ENCODE results near the gene CBX8. TPM values are rescaled to one million over a fixed set of nuclear protein-coding genes. Genes with fewer than 3 reads are reported as not detected.

Gene CBX8
- total and polyA plus RNA-seq, 10 donors = 2.1 to 5.6 (median 3.4) TPM

DNA sequence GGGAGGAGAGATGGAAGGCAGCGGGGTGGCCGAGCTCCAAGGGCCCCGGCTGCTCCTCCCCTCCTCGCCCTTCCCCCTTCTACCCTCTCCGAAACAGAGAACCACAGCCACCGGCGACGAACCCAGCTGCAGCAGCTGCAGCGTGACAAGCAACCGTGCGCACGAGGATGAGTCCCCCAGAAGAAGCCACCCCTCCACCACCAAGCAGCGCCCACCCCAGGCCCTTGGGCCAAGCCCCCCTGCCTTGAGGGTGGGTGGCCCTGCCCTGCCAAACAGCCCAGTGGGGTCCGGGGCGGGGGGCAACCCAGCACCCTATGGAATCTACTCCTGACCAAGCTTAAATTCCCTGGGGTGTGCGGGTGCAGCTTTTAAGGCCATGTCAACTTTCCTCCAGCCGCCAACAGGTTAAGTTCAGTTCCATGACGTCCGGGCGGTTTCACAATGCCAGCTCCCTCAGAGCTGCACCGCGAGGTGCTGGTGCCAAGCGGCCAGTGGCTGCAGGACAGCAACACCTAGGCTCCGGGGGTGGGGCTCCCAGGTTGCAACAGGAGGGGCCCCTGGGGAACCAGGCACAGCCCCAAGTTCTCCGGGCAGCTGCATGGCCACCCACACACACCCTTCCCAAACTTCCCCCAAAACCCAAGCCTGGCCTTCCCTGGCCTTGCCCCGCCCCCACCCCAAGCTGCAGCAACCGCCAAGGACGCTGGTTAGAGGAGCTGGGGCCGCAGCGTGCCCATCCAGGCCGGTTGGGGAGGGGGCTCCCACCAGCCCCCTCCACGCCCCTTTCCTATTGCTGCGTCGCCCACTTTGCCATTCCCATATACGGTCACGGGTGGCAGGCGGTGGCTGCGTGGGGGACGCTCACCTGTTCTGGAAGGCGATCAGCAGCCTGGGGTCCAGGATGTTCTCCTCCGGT, 40.4 kb upstream of the CBX8 start:
- H3K4me1 ChIP-seq = peaks cover 39 to 89% (median 82%) of the 10 kb centered on the region in 6 donors
- H3K4me3 ChIP-seq = peak overlapping the region; percentile 77 to 96 (median 88)
- DNase-seq = peak; percentile 93
- TF ChIP-seq POLR2AphosphoS5 (IDR thresholded peaks at IDR 0.05) (peak; percentile 37 to 73 (median 66)), POLR2A (IDR thresholded peaks at IDR 0.05) (no peak)
- TF ChIP-seq, protein P1, sequence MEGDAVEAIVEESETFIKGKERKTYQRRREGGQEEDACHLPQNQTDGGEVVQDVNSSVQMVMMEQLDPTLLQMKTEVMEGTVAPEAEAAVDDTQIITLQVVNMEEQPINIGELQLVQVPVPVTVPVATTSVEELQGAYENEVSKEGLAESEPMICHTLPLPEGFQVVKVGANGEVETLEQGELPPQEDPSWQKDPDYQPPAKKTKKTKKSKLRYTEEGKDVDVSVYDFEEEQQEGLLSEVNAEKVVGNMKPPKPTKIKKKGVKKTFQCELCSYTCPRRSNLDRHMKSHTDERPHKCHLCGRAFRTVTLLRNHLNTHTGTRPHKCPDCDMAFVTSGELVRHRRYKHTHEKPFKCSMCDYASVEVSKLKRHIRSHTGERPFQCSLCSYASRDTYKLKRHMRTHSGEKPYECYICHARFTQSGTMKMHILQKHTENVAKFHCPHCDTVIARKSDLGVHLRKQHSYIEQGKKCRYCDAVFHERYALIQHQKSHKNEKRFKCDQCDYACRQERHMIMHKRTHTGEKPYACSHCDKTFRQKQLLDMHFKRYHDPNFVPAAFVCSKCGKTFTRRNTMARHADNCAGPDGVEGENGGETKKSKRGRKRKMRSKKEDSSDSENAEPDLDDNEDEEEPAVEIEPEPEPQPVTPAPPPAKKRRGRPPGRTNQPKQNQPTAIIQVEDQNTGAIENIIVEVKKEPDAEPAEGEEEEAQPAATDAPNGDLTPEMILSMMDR (IDR thresholded peaks at IDR 0.05 in 8 of 11, conservative IDR thresholded peaks at IDR 0.05 in 3 of 11) = peak in 3 of 11 experiments; percentile 12 to 35 (median 27)
- intact Hi-C loops (cut with DNase I; ENCODE audit: low total_unique reads) = loop anchor here (10.0 kb wide), 1 partner anchor 92 kb away; no protein-coding TSS in a partner anchor
- H3K27ac ChIP-seq = peak overlapping the region in 7 of 8 donors; percentile 70 to 99 (median 98)
- H3K27me3 ChIP-seq (replicated peaks in 1 of 7) = peaks cover 8 to 28% (median 28%) of the 10 kb centered on the region in 7 donors
- H3K36me3 ChIP-seq = peaks cover 3 to 46% (median 23%) of the 10 kb centered on the region in 6 donors
- WGBS, 5 donors = 6 to 19% (median 11%) methylated on average over 23 to 41 of the region's 41 CpGs
- H3K9me3 ChIP-seq = peaks cover 0 to 4% (median 0%) of the 10 kb centered on the region in 8 donors

DNA sequence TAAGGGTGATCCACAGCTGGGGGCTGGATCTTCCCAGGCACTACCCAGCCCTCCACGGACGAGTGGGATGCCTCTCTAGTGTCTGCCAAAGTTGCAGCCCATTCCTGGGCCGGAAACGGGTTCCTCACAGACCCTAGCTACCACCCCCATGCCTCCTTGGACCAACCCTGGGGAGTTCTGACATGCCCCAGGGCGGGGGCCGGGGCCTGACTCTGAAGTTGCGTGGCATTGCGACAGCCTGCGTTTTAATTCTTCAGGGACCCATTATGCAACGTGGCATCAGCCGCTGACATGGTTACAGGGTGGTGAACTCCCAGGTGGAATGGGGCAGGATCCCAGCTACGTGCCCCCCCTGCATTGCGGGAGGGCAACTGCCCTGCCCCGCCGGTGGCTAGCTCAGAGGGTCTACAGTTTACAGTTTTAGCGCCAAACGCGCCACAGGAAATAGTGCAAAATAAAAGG, 39.7 kb upstream of the CBX8 start:
- H3K27ac ChIP-seq = peak overlapping the region in 6 of 8 donors; percentile 14 to 99 (median 98)
- H3K27me3 ChIP-seq (replicated peaks in 1 of 7) = peaks cover 5 to 21% (median 21%) of the 10 kb centered on the region in 7 donors
- H3K4me3 ChIP-seq = peak overlapping the region; percentile 77 to 96 (median 88)
- no peak for TF ChIP-seq POLR2A (IDR thresholded peaks at IDR 0.05)
- TF ChIP-seq, protein P1 (IDR thresholded peaks at IDR 0.05 in 8 of 11, conservative IDR thresholded peaks at IDR 0.05 in 3 of 11) = no peak
- TF ChIP-seq POLR2AphosphoS5 (IDR thresholded peaks at IDR 0.05) = no peak
- peaks cover 36 to 89% (median 82%) of the 10 kb centered on the region in 6 donors for H3K4me1 ChIP-seq
- WGBS, 5 donors = 23 to 41% (median 31%) methylated on average over 13 to 18 of the region's 18 CpGs
- DNase-seq = peak; percentile 85
- intact Hi-C loops (cut with DNase I; ENCODE audit: low total_unique reads) = loop anchor here (10.0 kb wide), 1 partner anchor 92 kb away; no protein-coding TSS in a partner anchor
- H3K9me3 ChIP-seq = peaks cover 0 to 4% (median 0%) of the 10 kb centered on the region in 8 donors
- peaks cover 3 to 46% (median 23%) of the 10 kb centered on the region in 6 donors for H3K36me3 ChIP-seq

- peak overlapping the region in 3 of 8 donors; percentile 98 to 99 (median 99) for H3K27ac ChIP-seq
- intact Hi-C loops (cut with DNase I; ENCODE audit: low total_unique reads) = loop anchor here (10.0 kb wide), 1 partner anchor 91 kb away; no protein-coding TSS in a partner anchor
- H3K27me3 ChIP-seq (replicated peaks in 1 of 7) = peaks cover 5 to 16% (median 16%) of the 10 kb centered on the region in 7 donors
- H3K4me1 ChIP-seq = peaks cover 33 to 89% (median 81%) of the 10 kb centered on the region in 6 donors
- H3K36me3 ChIP-seq = peaks cover 3 to 46% (median 23%) of the 10 kb centered on the region in 6 donors
- DNase-seq = peak; percentile 83
- TF ChIP-seq, protein P1 (IDR thresholded peaks at IDR 0.05 in 8 of 11, conservative IDR thresholded peaks at IDR 0.05 in 3 of 11) = no peak
- TF ChIP-seq POLR2AphosphoS5 (IDR thresholded peaks at IDR 0.05) (peak in 1 of 3 donors; percentile 34), POLR2A (IDR thresholded peaks at IDR 0.05) (no peak)
- peak overlapping the region in 4 of 8 donors; percentile 87 to 96 (median 92) for H3K4me3 ChIP-seq
- WGBS, 5 donors = 86 to 91% (median 89%) methylated on average over 15 to 24 of the region's 24 CpGs
- H3K9me3 ChIP-seq = peaks cover 0 to 4% (median 0%) of the 10 kb centered on the region in 8 donors
Observed at GRCh38 chr17:79835953-79836509, 39.2 kb upstream of the CBX8 start.

Measured in spleen (tissue), 11 donors.